RCC 7860 (cell line): ENCODE results near the gene CBFB.

Experiments
- DNase-seq: peaks from one replicate; pipeline ENCODE4 v3.0.0-alpha.2; 2015; ENCODE audit warnings: low spot score
- FAIRE-seq: peaks from 2 replicates; lab custom pipeline; 2012; peaks lifted over from hg19 to GRCh38; lab: Jason Lieb, UNC

Gene CBFB

DNA sequence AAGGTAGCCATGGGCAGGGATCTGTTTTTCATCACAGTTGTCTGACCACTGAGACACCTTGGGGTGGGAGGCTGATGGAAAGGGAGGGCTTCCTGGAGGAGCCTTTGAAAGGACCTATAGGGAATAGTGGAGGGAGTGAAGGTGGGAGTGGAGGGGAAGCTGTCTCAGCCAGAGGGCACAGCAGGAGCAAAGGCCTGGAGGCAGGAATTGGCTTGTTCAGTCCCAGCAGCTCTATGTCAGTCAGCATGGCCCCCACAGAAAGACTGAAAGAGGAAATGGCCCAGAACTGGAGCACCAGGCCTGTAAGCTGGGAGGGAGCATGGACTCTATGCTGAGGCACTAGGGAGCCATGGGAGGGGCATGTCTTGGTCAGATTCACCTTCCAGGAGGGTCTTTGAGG lies 12.8 kb upstream of the CBFB start:
- FAIRE-seq (no peak), DNase-seq (no peak)

DNA sequence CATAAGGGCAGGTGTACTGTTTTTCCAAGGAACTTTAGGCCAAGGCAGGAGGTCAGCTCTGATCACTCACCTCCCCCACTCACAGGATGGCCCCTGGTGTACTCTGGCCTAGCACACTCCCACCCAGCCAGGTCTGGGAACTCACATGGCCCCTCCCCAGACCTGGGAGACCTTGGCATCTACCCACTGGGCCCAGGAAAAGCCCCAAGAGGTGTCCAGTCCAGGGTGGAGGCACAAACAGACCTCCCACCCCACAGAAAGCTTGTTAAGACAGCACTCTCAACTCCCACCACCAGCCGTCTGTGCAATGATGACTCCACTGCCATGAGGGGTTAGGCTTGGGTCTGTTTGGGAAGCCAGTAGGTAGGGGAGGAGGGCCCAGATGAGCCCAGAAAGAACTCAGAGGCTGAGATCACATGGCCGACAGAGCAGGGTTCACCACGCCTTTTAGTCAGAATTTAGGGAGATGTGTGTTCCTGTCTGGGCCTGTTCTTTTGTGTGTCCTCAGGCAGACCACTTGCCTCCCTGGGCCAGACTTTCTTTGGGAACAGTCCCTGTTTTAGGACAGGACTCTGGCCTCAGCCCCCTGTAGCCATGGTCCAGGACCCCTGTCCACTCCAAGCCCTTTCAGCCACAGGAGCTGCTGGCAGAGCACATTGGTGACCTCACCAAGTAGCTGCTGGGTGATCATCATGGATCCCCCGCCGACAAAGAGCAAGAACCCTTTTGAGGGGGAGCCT lies 12.1 kb upstream of the CBFB start:
- FAIRE-seq: no peak
- no peak for DNase-seq

DNA sequence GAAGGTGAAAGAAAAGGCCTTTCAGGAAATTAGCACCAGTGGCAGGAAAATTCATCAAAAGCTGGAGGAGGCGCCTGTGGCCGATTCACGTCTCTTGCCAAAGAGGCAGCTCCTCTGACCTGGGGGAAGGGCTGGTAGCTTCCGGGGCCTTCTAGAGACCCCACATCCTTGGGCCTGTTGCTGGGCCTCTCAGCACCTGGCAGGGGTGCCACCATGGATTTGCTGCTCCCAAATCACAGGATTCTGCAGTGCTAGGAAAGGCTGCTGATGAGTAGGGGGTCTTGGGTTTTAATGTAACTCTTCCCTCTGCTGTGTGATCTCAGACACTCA lies 11.6 kb upstream of the CBFB start:
- DNase-seq: no peak
- FAIRE-seq: no peak

- FAIRE-seq: peak; percentile 82
Observed at GRCh38 chr16:67017810-67018488, 11.0 kb upstream of the CBFB start.

DNA sequence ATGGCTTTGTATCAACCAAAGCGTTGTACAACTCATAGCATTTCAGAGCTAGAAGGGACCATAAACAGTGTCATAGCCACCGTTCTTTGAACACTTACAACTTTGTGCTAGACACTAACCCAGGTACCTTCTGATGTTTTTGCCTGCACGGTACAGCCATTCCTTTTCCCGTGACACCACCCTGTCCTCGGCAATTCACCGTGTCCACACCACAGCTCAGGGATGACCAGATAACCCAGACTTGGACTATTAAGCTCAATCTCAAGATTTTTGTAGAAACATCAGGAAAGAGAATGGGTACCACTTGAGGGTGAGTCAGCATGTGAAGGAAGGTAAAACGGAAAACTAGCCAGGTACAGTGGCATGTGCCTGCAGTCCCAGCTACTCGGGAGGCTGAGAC lies 9.8 kb upstream of the CBFB start:
- DNase-seq: no peak
- no peak for FAIRE-seq

More at GRCh38 chr16:67017810-67018488, 11.0 kb upstream of the CBFB start:
- DNase-seq: peak; percentile 90

DNA sequence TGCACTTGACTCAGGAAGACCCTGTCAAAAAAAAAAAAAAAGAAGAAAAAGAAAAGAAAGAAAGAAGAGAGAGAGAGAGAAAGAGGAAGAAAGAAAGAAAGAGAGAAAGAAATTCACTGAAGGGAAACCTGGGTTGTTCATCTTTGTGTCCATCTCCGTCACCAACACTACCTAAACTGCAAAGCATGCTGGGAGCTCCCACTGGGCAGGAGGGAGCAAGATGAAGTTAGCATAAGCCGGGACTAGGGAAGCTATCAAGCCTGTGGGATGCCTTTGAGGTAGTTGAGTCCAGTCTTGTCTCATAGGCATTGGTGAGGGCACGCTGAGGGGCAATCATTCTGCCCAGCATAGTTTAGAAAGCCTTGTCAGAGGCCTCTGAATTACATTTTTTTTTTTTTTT lies 7.6 kb upstream of the CBFB start:
- no peak for FAIRE-seq
- DNase-seq: no peak

DNA sequence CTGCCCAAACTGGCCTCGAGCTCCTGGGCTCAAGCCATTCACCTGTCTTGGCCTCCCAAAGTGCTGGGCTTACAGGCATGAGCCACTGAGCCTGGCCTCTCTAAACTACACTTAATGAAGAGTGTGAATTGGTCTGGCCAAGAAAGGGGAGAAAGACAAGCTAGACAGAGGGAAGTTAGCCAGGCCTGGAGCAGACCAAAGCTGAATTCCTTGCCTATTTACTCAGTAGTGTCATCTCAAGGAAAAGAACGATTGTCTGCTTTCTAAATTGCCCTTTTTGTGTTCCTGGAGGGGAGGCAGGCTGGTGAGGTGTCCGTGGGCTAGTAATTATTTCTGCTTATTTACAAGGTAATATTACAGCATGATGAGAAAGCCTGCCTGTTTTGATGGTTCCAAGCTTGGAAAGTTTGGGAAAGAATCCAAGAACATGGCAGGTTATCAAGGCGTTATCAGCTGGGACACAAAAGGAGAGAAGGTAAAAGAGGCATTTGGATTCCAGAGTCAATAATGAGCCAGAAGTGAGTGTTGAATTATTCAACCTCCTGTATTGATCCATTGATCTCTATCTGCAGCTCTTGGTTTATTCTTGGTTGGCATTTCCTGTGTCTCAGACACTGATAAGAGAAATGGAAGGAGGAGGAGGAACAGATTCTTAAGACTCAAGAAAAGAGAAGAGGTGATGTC lies 6.3 kb upstream of the CBFB start:
- FAIRE-seq (no peak), DNase-seq (no peak)

DNA sequence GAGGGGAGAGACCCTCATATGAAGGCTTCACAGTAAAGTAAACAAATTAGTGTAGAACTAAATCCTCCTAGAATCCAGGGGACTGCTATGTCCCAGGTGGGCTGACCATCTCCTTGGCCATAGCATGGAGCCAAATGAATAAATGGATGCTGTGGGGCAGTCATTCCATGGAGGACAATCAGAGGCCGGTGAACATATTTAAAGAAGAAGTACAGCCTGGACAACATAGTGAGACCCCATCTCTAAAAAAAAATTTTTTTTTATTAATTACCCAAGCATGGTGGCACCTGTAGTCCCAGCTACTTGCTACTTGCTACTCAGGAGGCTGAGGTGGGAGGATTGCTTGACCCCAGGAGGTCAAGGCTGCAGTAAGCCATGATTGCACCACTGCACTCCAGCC lies 5.3 kb upstream of the CBFB start:
- FAIRE-seq: no peak
- no peak for DNase-seq

GRCh38 chr16:67024384-67025209 lies 4.4 kb upstream of the CBFB start:
- no peak for FAIRE-seq
- no peak for DNase-seq

- FAIRE-seq (no peak), DNase-seq (no peak)
Observed at GRCh38 chr16:67025210-67025550, 3.8 kb upstream of the CBFB start.

DNA sequence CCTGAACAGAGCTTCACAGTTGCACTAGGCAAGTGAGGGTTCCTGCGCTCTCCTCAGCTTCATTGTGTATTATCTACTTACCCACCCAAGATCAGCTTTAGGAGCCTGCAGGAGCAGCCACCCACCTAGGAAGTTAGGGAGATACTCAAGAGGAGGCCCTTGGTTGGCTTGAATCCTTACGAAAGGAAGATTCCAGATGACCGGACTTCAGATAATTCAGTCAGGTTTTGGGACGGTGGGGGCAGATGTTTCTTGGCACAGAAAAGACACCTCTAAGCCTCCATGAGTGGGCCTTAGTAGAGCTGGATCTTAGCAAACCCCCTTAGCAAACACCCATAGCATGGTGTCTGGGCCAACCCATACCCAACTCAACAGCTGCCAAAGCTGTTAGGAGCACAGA lies 2.4 kb upstream of the CBFB start:
- FAIRE-seq (no peak), DNase-seq (no peak)

- DNase-seq (no peak), FAIRE-seq (no peak)
Observed at GRCh38 chr16:67027046-67027445, 1.9 kb upstream of the CBFB start.

DNA sequence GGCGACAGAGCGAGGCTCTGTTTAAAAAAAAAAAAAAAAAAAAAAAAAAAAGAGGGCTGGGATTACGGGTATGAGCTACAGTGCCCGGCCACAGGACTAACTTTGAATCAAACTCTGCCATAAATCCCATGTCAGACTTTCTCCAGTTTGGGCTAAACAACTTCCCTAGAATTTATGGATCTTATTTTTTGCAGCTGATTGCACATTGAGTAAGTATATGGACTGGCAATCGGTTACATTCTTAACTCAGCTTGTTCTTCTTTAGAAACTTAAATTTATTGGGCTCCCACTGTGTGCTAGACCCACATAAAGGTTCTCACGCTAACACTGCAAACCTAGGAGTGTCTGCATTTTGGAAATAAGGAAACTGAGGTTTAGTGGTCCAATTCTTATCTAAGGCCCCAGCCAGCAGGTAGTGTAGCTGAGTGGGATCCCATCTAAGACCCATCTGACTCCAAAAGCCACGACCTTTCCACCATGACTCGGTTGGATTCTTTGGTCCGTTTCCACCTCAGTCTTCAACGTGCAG lies 718 bp upstream of the CBFB start:
- FAIRE-seq (no peak), DNase-seq (no peak)

DNA sequence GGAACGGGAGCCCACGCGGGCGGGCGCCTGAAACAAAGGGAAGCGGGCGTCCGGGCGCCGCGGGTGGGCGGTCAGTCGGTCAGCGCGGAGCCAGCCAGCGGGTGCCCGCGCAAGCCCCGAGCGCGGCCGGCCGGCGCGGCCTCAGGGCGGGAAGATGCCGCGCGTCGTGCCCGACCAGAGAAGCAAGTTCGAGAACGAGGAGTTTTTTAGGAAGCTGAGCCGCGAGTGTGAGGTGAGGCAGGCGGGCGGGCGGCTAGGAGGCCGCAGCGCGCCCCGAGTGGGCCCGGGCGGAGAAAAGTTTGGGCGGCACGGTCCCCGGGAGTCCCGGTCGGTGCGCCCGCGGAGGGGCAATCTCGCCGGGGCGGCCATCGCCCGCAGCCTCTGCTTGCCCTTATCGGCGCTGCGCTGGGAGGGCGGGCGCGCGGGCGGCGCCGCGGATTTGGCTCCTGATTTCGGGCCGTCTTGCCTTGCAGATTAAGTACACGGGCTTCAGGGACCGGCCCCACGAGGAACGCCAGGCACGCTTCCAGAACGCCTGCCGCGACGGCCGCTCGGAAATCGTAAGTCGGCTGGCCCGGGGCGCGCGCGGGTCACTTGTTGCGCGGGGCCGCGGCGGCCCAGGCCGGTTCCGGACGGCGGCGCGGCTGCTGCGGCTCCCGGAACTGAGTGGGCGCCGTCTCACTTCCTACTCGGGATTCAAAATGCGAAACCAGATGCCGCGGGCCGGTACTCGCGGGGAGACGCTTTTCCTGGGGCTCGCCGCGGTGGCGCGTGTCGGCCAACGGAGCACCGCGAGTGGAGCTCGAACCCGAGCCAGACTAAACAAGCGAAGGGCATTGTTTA lies 526 bp downstream of the CBFB start:
- FAIRE-seq (no peak), DNase-seq (no peak)

- FAIRE-seq (no peak), DNase-seq (no peak)
Observed at GRCh38 chr16:67030221-67030962, 1.4 kb downstream of the CBFB start.

DNA sequence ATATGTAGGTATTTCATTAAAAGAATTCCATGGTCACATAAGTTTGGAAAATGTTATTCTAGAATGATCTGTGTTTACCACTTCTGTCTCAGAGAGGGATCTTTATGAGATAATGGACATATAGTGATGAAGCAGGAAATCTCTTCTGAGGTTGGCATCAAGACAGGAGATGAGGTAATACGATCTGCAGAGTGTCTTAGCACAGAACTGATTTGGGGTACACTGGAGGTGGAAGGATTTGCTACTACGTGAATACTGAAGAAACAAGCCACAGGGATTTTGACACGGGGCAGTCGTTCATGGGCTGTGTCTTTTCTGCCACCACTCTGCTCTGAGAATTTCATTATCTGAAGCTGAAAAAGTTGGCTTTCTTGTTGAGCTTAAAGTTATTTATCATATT lies 5.5 kb downstream of the CBFB start:
- no peak for FAIRE-seq
- no peak for DNase-seq

GRCh38 chr16:67035364-67035763 lies 6.4 kb downstream of the CBFB start:
- no peak for DNase-seq
- no peak for FAIRE-seq

DNA sequence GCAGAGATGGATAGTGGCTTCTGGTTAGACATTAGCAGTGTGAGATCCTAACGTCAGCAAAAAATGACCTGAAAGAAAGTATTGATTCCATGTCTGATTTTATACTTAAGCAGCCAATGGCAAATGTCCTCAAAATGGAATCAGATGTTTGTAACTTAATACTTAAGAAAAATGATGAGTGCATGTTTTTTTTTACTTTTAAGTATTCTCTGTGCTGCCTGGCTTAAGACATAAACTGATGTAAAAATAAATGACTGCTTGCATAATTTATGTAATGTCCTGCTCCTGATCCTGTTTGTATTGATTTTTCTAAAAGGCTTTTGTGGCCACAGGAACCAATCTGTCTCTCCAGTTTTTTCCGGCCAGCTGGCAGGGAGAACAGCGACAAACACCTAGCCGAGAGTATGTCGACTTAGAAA lies 7.4 kb downstream of the CBFB start:
- FAIRE-seq (no peak), DNase-seq (no peak)

DNA sequence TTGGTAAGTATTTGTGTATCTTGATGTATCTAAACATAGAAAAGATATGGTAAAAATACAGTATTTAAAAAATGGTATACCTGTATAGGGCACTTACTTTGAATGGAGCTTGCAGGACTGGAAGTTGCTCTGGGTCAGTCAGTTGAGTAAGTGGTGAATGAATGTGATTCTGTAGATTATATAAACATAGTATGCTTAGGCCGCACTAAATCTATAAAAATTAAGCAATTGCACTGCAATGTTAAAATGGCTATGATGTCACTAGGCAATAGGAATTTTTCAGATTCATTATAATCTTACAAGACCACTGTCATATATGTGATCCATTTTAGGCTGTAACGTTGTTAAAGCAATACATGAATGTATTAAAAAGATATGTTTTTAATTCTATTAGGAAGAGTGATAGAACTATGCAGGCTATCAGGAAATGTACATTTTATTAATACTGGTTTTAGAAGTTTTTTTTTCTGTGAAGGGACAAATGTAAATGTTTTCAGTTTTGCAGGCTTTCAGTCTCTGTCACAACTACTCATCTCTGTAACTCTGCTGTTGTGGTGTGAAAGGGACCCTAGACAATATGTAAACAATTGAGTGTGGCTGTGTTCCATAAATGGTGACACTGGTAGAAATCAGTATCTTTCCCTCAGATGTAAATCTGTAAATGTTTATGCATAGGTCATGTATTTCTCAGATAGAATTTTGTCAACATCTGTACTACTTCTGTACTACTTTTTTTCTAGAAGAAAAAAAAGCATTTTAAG lies 10.5 kb downstream of the CBFB start:
- FAIRE-seq (no peak), DNase-seq (no peak)
